Eye (tissue), 1 donor: ENCODE data around the gene SCIMP.
"Not testable (repeated sequence)": the region's sequence is repeated elsewhere in the genome, so short reads cannot be mapped to it uniquely, and the experiment has no call there.

Source experiments
- DNase-seq: peaks from one replicate; pipeline ENCODE4 v3.0.0-alpha.2; 2015

The SCIMP gene

GRCh38 chr17:5183410-5183793, 51.3 kb downstream of the SCIMP start:
- DNase-seq: no peak

DNA sequence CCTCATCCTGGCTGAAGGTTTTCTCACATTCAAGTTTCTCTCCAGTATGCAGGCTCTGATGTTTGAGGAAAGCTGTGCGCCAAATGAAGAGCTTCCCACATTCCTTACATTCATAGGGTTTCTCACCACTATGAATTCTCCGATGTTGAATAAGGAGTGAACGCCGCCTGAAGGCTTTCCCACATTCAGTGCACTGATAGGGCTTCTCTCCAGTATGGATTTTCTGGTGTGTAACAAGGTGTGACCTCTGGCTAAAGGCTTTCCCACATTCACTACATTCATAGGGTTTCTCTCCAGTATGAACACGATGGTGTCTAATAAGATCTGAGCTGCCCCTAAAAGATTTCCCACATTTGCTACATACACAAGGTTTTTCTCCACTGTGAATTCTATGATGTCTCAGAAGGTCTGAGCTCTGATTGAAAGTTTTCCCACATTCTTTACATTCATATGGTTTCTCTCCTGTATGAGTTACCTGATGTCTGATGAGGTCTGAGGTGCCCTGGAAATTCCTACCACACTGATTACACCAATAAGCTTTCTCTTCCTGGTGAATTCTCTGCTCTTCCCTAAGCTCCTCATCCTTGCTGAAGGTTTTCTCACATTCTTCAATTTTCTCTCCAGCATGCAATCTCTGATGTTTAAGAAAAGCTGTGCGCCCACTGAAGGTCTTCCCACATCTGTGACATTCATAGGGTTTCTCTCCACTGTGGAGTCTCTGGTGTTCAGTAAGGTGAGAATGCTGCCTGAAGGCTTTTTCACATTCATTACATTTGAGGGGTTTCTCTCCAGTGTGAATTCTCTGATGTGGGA, 51.9 kb downstream of the SCIMP start:
- no peak for DNase-seq

- DNase-seq: no peak
Observed at GRCh38 chr17:5181509-5182305, 53.0 kb downstream of the SCIMP start.

DNA sequence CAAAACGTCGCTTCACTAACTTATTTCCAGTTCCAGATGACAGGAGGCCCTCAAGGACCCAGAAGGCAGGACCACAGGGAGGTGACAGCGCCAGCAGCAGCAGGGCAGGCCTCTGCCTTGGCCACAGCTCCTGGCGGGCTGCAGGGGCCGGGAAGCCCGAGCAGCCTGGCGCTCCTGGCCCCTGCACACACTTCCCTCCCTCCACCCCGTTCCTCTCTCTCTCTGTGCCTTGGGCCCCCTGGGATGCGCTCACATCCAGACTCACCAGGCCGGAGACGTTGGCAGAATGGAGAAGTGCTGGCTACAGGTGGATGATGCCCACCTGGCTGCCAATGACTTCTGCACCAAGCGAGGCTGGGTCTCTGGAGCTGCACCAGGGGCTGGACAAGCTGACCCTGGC, 55.7 kb downstream of the SCIMP start:
- no peak for DNase-seq

- DNase-seq: not testable (repeated sequence)
Observed at GRCh38 chr17:5175027-5175426, 59.6 kb downstream of the SCIMP start.

DNA sequence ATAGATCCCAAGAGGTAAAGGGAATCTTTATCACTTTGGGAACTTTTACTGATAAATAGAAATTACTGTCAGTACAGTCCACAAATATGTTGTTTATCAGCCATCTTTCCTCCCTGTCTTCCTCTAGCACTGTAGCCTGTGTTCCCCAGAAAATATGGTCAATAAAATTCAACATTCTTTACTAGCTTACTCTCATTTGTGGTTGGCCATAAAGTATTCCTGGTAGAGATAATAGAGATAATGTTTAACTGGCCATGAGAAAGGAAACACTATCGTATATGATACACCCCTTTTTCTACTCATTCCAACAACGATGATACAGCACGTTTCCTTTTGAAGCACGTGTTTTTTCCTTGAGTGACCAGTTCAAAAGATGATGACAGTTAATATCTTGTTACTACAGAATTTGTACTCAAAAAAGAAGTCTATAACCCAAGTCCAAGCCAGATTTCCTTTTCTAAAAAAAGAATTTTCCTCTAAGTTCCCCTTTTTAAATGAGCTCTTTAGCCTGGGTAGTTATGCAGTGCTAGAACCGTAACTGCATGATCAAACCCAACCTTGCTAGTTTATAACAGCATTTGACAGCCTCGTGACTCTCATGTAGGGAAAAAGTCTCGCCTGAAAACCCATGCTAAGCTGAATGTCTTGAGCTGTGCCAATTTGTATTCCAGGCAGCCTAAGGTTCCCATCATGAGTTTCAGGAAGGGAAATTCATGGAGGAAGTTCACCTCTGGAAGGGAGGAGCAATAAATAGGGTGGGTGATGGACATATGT, 68.7 kb downstream of the SCIMP start:
- not testable (repeated sequence) for DNase-seq

GRCh38 chr17:5164436-5164835, 70.2 kb downstream of the SCIMP start:
- no peak for DNase-seq

- not testable (repeated sequence) for DNase-seq
Observed at GRCh38 chr17:5161793-5162192, 72.9 kb downstream of the SCIMP start.

GRCh38 chr17:5160702-5161101, 74.0 kb downstream of the SCIMP start:
- DNase-seq: not testable (repeated sequence)
